ENCODE data around the gene ATP1A3.

GRCh38 chr19:41956621-41957020, 37.4 kb downstream of the ATP1A3 start:
- TF ChIP-seq ZNF274 (IDR thresholded peaks at IDR 0.05; ENCODE audit: low read depth, low read length) (no peak), YY1 (IDR thresholded peaks at IDR 0.05; ENCODE audit: insufficient read depth, insufficient read length) (no peak)
